ENCODE measurements around the gene IFITM5.
"Not testable (repeated sequence)": the region's sequence is repeated elsewhere in the genome, so short reads cannot be mapped to it uniquely, and the experiment has no call there.

IFITM5 gene

GRCh38 chr11:299081-299891 lies at the start of gene IFITM5:
IFITM5 (minus strand) TSS chr11:299526; CDS start chr11:299490, 36 bp downstream.
- no peak for DNase-seq

- DNase-seq: no peak
These were observed 47.2 kb upstream of the IFITM5 start for GRCh38 chr11:346529-346928.

DNA sequence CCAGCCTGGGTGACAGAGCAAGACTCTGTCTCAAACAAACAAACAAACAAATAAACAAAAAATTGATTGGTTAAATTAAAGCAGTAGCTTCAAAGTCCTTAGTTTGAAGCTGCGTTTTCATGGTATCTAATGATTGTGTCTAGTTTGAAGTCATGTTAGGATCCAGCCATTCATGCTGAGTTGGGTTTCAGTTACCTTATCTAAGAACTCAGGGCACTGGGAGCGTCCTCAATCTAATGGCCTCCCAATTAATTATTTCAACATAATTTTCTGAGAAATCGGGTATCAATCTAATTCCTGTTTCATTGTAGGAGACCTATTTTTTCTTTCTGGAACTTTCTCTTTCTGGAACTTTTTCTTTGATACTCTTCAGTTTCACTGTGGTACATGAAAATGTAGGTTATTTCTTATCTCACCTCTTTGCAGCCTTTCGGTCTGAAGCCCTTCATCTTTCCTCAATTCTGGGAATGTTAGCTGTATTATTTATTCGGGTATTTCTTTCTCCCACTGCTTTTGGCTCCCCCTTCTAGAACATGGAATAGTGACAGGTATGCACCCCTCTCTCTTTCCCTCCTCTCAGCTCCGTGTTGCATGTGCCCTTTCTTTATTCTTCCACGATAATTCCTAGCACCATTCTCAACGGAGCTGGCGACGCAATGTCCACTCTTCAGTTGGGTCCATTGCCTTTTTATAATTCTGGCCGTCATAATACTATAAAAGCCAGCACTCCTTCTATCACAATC lies 45.7 kb upstream of the IFITM5 start:
- DNase-seq: no peak

DNA sequence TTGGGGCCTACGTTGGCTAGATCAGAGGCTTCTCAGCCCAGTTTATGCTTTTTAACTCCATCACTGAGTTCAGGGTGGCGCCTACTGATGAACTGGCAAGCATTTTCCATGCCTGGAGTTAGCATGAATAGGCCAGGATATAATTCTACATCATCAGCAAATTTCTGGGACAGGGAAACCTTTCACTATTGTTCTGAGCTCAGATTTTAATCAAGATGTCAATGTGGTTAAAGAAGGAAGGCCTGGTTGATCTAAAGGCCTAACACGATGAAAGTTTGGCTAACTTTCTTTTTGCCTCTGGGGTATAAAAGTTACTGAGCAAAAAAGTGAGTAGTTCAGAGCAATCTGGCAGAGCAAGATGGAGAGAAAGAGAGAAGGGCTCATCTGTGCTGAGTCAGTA lies 43.0 kb upstream of the IFITM5 start:
- no peak for DNase-seq

DNA sequence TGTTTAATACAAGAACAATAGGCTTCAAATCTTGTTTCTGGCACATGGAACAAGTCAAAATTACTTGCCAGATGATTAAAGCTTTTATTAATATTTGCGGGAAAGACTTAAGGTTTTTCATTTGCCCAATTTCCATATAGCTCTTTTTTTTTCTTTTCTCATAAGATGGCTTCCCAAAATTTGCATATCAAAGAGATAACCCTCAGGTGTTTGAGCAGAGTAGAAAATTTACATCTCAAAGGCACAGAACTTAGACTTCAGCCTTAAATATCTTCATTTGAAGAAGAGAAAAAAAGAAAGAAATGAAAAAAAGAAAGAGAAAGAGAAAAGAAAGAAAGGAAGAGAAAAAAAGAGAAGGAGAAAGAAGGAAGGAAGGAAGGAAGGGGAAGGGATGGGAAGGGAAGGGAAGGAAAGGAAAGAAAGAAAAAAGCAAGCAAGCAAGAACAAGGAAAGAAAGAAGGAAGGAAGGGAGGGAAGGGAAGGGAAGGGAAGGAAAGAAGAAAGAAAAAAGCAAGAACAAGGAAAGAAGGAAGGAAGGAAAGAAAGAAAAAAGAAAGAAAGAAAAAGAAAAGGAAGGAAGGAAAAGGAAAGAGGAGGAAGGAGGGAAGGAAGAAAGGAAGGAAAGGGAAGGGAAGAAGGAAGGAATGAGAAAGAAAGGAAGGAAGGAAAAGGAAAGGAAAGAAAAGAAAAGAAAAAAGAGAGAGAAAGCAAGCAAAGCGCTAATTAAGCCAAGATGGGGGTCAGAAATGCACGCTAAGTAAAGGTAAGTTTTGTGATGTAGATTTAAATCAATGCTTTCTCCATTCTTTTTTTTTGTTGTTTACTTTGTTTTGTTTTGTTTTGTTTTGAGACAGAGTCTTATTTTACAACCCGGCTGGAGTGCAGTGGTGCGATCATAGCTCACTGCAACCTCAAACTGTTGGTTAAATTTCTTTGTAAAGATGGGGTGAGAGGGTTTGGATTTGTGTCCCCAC lies 41.5 kb upstream of the IFITM5 start:
- no peak for DNase-seq

DNA sequence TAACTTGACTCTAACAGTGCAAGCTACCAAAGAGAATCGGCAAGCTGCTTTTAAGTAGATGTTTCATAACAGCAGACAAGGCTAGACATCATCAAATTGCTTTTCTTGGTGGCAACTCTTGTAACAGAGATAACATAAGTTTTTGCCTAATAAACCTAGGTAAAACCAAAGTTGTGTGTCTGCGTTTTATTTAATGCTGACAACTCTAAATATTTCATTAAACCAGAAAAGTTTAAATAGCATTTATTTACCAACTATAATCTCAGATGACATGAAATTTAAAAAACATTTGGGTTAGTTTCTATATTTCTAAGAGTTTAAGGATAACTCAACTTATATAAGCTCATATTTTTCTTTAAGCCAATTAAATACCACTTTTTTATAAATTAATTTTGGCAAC lies 40.6 kb upstream of the IFITM5 start:
- no peak for DNase-seq

- DNase-seq: no peak
These were observed 38.4 kb upstream of the IFITM5 start for GRCh38 chr11:337711-338110.

GRCh38 chr11:336659-337198 lies 37.4 kb upstream of the IFITM5 start:
- DNase-seq: no peak

DNA sequence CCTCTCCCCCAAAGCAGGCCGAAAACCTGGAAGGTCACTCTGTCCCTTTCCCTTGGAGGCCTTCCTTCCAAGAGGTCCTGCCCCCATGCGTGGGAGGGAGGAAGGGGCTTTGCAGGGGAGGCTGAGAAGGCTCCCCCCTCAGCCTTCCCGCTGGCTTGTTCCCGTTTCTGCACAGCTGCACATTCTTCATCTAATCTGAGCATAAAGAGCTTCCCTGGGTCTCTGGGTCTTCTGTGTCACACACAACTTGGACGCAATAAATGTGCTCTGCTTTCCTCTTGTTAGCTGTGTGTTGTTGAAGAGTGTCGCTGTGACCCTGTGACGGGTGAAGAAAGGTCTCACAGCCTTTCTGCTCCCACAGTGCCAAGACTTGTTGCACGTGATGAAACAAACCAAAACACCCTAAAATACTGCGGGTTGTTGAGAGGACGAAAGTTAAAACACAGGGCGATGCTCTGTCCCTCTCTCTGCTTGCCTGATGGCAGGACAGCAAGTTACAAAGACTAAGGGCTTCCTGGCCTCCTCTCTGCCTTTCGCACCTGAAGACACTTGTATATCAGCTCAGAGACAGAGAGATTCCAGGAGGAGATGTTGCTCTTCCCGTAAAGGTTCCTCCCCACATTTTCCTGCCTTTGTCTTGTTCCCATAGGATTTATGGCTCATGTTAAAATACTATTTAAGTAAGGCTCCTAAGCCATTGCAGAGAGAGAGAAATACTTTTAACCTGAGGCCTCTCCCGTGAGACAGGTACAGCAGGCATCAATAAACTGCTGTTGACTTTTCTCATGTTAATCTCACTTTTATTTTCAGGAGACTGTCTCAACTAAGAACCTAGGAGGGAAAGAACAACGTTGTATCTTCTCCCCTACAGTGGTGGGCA lies 36.7 kb upstream of the IFITM5 start:
- DNase-seq: no peak

DNA sequence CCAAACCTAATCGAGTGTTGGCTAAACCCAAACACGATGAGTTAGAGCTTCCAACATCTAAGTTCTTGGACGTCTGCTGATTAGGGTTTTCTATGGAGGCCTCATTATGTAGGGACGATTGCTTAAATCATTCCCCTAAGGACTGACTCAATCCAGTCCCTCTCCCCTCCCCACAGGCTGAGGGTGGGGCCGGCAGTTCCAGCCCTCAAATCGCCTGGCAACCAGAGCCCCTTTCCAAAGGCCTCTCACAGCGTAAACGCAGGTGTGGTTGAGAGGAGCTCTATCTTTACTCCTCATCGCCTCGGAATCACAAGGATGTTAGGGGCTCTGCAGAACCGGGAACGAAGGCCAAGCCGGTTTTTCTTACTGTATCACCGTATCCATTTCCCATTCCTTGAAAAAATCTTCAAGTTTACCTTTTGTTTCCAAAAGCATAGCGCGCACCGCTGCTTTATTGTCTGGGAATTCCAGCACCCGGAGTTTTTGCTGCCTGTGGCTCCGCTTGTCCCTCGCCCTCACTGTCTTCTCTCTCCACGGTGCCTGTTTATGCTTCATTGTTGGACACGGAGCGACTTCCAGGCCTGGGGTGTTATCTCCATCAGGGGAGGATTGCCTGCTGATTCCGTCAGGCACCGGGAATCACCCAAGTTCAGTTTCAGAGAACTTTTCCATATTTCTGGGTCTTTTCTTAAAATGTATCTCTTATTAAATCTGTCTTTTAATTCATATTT lies 35.1 kb upstream of the IFITM5 start:
- DNase-seq: no peak

GRCh38 chr11:333616-334263 lies 34.4 kb upstream of the IFITM5 start:
- not testable (repeated sequence) for DNase-seq

DNA sequence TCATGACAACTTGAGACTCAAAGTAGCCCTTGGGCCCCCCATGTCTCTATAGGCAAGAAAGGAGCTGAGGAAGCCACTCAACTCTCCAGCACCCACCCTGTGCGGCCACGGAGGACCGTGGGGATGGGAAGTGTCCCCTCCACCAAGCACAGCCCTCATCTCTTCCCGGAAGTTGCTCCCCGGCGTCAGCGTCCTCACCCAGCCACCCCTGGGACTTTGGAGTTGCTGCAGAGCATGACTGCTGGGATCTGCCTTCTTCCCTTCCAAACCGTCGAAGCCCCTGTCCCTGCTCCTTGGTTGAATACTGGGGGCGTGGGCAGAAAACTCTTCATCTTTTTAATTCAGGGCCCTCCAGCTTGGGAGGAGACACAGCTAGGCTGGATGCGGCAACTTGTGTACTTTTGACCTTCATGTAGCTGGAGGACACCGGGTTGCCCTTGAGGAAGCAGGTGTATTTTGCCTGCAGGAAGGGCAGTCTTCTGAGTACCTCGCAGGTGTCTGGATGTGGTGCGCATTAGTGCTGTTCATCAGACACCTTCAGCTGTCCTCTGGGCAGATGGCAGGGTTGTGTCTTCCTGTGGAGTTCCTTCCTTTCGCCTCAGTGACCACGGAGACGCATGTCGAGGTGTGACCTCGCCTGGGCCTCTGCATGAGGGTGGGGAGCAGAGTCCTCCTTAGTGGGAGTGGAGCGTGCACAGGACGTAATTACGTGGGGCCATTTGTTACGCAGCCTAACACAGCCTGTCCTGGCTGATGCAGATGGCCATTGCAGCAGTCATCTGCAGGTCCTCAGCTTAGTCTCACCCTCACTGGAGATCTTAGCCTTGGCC lies 33.5 kb upstream of the IFITM5 start:
- DNase-seq: no peak

DNA sequence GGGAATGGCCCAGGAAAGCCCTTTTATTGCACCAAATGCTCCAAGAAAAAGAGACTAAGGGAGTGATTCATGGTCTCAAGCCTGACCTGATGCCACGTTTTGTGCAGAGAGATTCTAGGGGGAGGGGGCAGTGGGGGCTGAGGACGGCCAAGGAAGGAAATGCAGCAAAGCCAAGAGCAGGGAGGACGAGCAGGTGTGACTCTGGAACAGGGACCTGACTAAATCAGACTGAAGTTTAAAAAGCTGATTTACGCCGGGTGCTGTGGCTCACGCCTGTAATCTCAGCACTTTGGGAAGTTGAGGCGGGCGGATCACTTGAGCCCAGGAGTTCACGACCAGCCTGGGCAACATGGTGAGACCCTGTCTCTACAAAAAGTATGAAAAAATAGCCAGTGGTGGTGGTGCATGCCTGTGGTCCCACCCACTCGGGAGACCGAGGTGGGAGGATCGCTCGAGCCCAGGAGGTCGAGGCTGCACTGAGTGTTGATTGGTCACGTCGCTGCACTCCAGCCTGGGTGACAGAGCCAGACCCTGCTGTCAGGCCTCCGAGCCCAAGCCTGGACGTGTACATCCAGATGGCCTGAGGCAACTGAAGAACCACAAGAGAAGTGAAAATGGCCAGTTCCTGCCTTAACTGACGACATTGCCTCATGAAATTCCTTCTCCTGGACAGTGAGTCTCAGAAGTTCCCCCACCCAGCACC lies 32.2 kb upstream of the IFITM5 start:
- no peak for DNase-seq

GRCh38 chr11:330694-331357 lies 31.5 kb upstream of the IFITM5 start:
- DNase-seq: no peak

GRCh38 chr11:330307-330693 lies 31.0 kb upstream of the IFITM5 start:
- DNase-seq: no peak

DNA sequence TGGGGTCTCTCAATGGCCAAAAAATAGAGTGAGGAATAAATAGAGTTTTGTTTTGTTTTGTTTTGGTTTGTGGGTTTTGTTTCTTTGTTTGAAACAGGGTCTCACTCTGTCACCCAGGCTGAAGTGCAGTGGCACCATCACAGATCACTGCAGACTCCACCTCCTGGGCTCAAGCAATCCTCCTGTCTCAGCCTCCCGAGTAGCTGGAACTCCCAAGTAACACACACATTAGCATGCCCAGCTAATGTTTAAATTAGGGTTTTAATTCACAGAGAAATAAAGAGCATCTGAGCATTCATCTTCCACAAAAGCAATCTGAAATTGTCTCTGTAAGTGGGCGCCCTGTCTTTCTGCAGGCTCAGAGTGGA lies 30.5 kb upstream of the IFITM5 start:
- DNase-seq: no peak

DNA sequence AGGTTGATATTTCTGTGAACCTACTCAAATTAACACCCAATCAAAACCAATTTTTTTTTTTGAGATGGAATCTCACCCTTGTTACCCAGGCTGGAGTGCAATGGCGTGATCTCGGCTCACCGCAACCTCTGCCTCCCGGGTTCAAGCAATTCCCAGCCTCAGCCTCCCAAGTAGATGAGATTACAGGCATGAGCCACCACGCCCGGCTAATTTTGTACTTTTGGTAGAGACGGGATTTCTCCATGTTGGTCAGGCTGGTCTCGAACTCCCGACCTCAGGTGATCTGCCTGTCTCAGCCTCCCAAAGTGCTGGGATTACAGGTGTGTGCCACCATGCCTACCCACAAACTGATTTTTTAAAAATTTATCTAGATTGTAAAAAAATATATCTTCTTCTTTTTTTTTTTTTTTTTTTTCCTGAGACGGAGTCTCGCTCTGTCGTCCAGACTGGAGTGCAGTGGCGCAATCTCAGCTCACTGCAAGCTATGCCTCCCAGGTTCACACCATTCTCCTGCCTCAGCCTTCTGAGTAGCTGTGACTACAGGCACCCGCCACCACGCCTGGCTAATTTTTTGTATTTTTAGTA lies 29.3 kb upstream of the IFITM5 start:
- DNase-seq: not testable (repeated sequence)

- DNase-seq: no peak
These were observed 28.7 kb upstream of the IFITM5 start for GRCh38 chr11:328012-328411.
